ENCODE results near the gene TMCO4. TPM values are rescaled to one million over a fixed set of nuclear protein-coding genes. Genes with fewer than 3 reads are reported as not detected.

The TMCO4 gene
- total and polyA plus RNA-seq, 2 of the 8 experiments (the other 6 are each of a cell fraction or from before 2014, with no cell fraction given) = 3.0 to 3.1 TPM

GRCh38 chr1:19647643-19648042 lies 152.1 kb downstream of the TMCO4 start:
- H3K4me2 ChIP-seq (ENCODE audit: insufficient read depth in 1 of 2, low read depth in 2 of 2, low read length in 2 of 2) = no peak overlapping the region
- peaks cover 20 to 36% (median 28%) of the 10 kb centered on the region in 4 experiments for H3K27me3 ChIP-seq (replicated peaks in 1 of 4; ENCODE audit: control insufficient read depth in 3 of 4, extremely low read depth in 1 of 4, insufficient read depth in 3 of 4, low read length in 3 of 4)
- no peak overlapping the region for H2AFZ ChIP-seq (ENCODE audit: low read length)
- H3K4me1 ChIP-seq (replicated peaks in 1 of 4; ENCODE audit: control insufficient read depth in 3 of 4, insufficient read depth in 4 of 4, low read length in 3 of 4) = peaks cover 0 to 10% (median 8%) of the 10 kb centered on the region in 4 experiments; a peak in 5 of 7 replicates
- H4K20me1 ChIP-seq (replicated peaks in 1 of 2; ENCODE audit: control insufficient read depth in 1 of 2, insufficient read depth in 2 of 2, low read length in 2 of 2) = peaks cover 0 to 4% of the 10 kb centered on the region in 2 experiments
- no peaks in the 10 kb centered on the region for H3K79me2 ChIP-seq (ENCODE audit: control insufficient read depth in 1 of 2, insufficient read depth in 2 of 2, low read length in 2 of 2)
- peaks cover 10% of the 10 kb centered on the region; the same call in 1 of the 2 replicates for H3K23me2 ChIP-seq (ENCODE audit: low read depth, low read length)
- H2BK12ac ChIP-seq (ENCODE audit: low read depth, low read length) = no peak overlapping the region
- H3K14ac ChIP-seq (ENCODE audit: insufficient read length) = no peak overlapping the region
- no peak overlapping the region for H2BK15ac ChIP-seq (ENCODE audit: low read length)
- no peak overlapping the region for H2BK5ac ChIP-seq (ENCODE audit: low read depth, low read length)
- DNase-seq (ENCODE audit: low read depth in 1 of 2, low spot score in 2 of 2) (no peak), FAIRE-seq (no peak)
- CTCF ChIA-PET (ENCODE audit: partially characterized antibody) = interaction anchor here (0.7 to 7.9 kb wide), 21 partner anchors 7 to 680 kb away, joined by 3 to 63 read pairs (median 4); partner anchors contain the start of genes AKR7A2 and SLC66A1
- H3K4me3 ChIP-seq (ENCODE audit: extremely low read depth in 1 of 4, insufficient read depth in 2 of 4, low read depth in 3 of 4, low read length in 4 of 4) = no peak overlapping the region
- no peaks in the 10 kb centered on the region for H3K9me3 ChIP-seq (ENCODE audit: insufficient read depth in 2 of 2, low read depth in 1 of 2, low read length in 1 of 2)
- H3K79me1 ChIP-seq (ENCODE audit: low read depth, low read length) = no peaks in the 10 kb centered on the region
- no peak overlapping the region for H3K27ac ChIP-seq (ENCODE audit: low read depth, low read length)
- 89% methylated on average over 16 of the region's 16 CpGs; no CpG with 5 or more reads in 1 of the 2 experiments for WGBS, 2 experiments (ENCODE audit: extremely low coverage in 1 of 2, insufficient coverage in 1 of 2, insufficient read length in 1 of 2, insufficient replicate concordance in 2 of 2, low coverage in 1 of 2, low lambda C conversion rate in 2 of 2, missing lambda C conversion rate in 1 of 2)
- no peak overlapping the region for H2BK120ac ChIP-seq (replicated peaks; ENCODE audit: low read depth, low read length)
- POLR2A ChIA-PET (ENCODE audit: partially characterized antibody) = no interaction called here
- H4K91ac ChIP-seq (replicated peaks; ENCODE audit: insufficient read length, low read length) = no peak overlapping the region
- H3K56ac ChIP-seq (replicated peaks; ENCODE audit: insufficient read length, low read depth, low read length) = no peak overlapping the region
- H2BK20ac ChIP-seq (ENCODE audit: low read length) = no peak overlapping the region
- no peak overlapping the region for H4K8ac ChIP-seq (ENCODE audit: extremely low read depth, insufficient read depth, low read length)
- H4K5ac ChIP-seq (ENCODE audit: insufficient read length, low read depth, low read length) = no peak overlapping the region
- no peak for TF ChIP-seq SP1 (IDR thresholded peaks at IDR 0.05; ENCODE audit: low read depth, low read length)
- H3K36me3 ChIP-seq (ENCODE audit: control insufficient read depth in 2 of 4, insufficient read depth in 4 of 4, low read length in 3 of 4) = no peaks in the 10 kb centered on the region
- H3K4ac ChIP-seq (replicated peaks; ENCODE audit: insufficient read length, low read depth, low read length) = no peak overlapping the region
- H3K9ac ChIP-seq (replicated peaks in 1 of 4; ENCODE audit: extremely low read depth in 1 of 4, low read depth in 3 of 4, low read length in 3 of 4) = no peak overlapping the region
- H2AK5ac ChIP-seq (ENCODE audit: low read depth, low read length) = 0 out of 2 replicates have a peak overlapping the region, but pooled peaks have one; percentile 54
- H3K18ac ChIP-seq (ENCODE audit: extremely low read depth, low read length) = no peak overlapping the region
- no peak overlapping the region for H3K23ac ChIP-seq (ENCODE audit: insufficient read length)

Measured in H1 (cell line).